ENCODE results near the gene FUT7.
A peak's percentile ranks its signal among the peaks of the same experiment; 100 is the strongest.

FUT7 gene

GRCh38 chr9:137050570-137050969, 18.7 kb upstream of the FUT7 start:
- DNase-seq (ENCODE audit: low spot score), result no peak

GRCh38 chr9:137049544-137050449, 17.9 kb upstream of the FUT7 start:
- DNase-seq (ENCODE audit: low spot score) (peak; percentile 57), FAIRE-seq (peak; percentile 74)

More at GRCh38 chr9:137050570-137050969, 18.7 kb upstream of the FUT7 start:
- no peak for FAIRE-seq

- DNase-seq (ENCODE audit: low spot score) (no peak), FAIRE-seq (no peak)
These were observed 17.0 kb upstream of the FUT7 start for GRCh38 chr9:137048655-137049543.

- peak; percentile 90 for DNase-seq (ENCODE audit: low spot score)
- peak; percentile 77 for FAIRE-seq
These were observed 14.3 kb upstream of the FUT7 start, which contains the start of gene NPDC1 for GRCh38 chr9:137046088-137046787. Gene NPDC1 (minus strand): TSS chr9:137046177. CDS start chr9:137045989, 188 bp downstream.

GRCh38 chr9:137045294-137046087, 13.6 kb upstream of the FUT7 start:
- peak; percentile 34 for DNase-seq (ENCODE audit: low spot score)
- FAIRE-seq, result no peak

GRCh38 chr9:137044502-137045177, 12.8 kb upstream of the FUT7 start:
- DNase-seq (ENCODE audit: low spot score), result no peak
- no peak for FAIRE-seq

- no peak for DNase-seq (ENCODE audit: low spot score)
- no peak for FAIRE-seq
These were observed 12.1 kb upstream of the FUT7 start for GRCh38 chr9:137044037-137044436.

GRCh38 chr9:137042751-137043727, 11.2 kb upstream of the FUT7 start:
- no peak for DNase-seq (ENCODE audit: low spot score)
- FAIRE-seq, result no peak

- no peak for FAIRE-seq
These were observed 9.2 kb upstream of the FUT7 start for GRCh38 chr9:137041124-137041523.

GRCh38 chr9:137040568-137040967, 8.7 kb upstream of the FUT7 start:
- FAIRE-seq (no peak), DNase-seq (ENCODE audit: low spot score) (no peak)

More at GRCh38 chr9:137041124-137041523, 9.2 kb upstream of the FUT7 start:
- no peak for DNase-seq (ENCODE audit: low spot score)

GRCh38 chr9:137039611-137040366, 7.9 kb upstream of the FUT7 start:
- DNase-seq (ENCODE audit: low spot score), result no peak
- no peak for FAIRE-seq

GRCh38 chr9:137038916-137039315, 7.0 kb upstream of the FUT7 start:
- FAIRE-seq (no peak), DNase-seq (ENCODE audit: low spot score) (no peak)

GRCh38 chr9:137037483-137037882, 5.6 kb upstream of the FUT7 start:
- no peak for FAIRE-seq
- DNase-seq (ENCODE audit: low spot score), result no peak

GRCh38 chr9:137037035-137037434, 5.1 kb upstream of the FUT7 start:
- DNase-seq (ENCODE audit: low spot score) (no peak), FAIRE-seq (no peak)

GRCh38 chr9:137035937-137036336, 4.0 kb upstream of the FUT7 start:
- DNase-seq (ENCODE audit: low spot score) (no peak), FAIRE-seq (no peak)

- FAIRE-seq, result no peak
- DNase-seq (ENCODE audit: low spot score), result no peak
These were observed 3.6 kb upstream of the FUT7 start for GRCh38 chr9:137035507-137035834.

GRCh38 chr9:137034709-137035506, 3.0 kb upstream of the FUT7 start:
- DNase-seq (ENCODE audit: low spot score) (peak; percentile 83), FAIRE-seq (no peak)

Measured in urothelium cell line (cell line).